ENCODE results near the gene PRRG2.

DNA sequence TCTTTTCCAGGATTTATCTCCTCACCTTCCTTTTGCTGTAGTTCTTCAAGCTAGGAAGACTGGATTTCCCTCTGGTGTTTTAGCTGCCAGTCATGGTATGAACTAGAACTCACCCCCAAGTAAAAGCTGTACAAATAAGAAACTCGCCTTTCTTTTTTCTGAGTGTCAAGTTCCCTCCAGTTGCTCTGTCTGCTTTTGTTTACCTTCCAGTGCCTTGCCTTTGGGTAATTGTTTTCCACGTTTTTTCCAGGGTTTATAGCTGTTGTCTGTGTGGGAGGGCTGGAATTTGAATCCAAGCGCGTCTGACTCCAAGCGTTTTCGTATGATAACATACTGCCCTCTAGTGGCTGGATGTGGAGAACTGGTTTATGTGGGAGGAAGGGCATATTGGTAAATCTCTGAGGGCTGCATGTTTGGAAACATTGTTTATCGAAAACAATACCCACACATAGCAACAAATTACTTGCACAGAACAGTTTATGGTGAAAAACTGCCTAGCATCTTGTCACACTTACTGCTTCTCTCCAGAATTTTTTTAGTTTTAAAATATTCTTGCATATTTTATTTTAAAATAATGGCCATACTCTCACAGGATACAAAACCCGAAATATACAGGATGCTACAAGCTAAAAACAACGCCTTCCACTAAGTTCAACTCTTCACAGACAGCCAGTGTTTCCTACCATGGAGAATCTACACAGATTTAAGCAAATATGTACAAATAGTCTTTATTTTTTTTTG, 34.1 kb upstream of the PRRG2 start:
- TF ChIP-seq CTCF (conservative IDR thresholded peaks at IDR 0.05) (peak; percentile 91), ZFX (IDR thresholded peaks at IDR 0.05) (no peak)
